Measurements from ENCODE around the gene CMIP. TPM values are rescaled to one million over a fixed set of nuclear protein-coding genes. Genes with fewer than 3 reads are reported as not detected.

CMIP gene
- total RNA-seq, 6 experiments from 2014 or later: 12.2 to 23.0 (median 16.5) TPM

- 0% methylated on average over 16 of the region's 62 CpGs for WGBS (ENCODE audit: insufficient coverage, low coverage, low lambda C conversion rate, missing lambda C conversion rate)
- ATAC-seq: peak in 3 of 4 donors; percentile 5 to 9 (median 6)
- Histone ChIP-seq H3K4me1 (peaks cover 0 to 39% (median 15%) of the 10 kb centered on the region in 4 donors), H3K27me3 (no peaks in the 10 kb centered on the region), H3K27ac (peak overlapping the region; percentile 71 to 96 (median 89)), H3K9me3 (no peaks in the 10 kb centered on the region), H3K4me3 (peak overlapping the region; percentile 54 to 84 (median 79)), H3K36me3 (no peaks in the 10 kb centered on the region)
- intact Hi-C loops (cut with DNase I): no loop called here
- peak in 2 of 4 donors; percentile 12 to 13 for TF ChIP-seq CTCF (IDR thresholded peaks at IDR 0.05)
- no peak for TF ChIP-seq POLR2A (IDR thresholded peaks at IDR 0.05)
- DNase-seq: peak; percentile 59 to 70 (median 62)
These were observed 744 bp downstream of the CMIP start for GRCh38 chr16:81445143-81445961.

GRCh38 chr16:81445966-81446906, 1.6 kb downstream of the CMIP start:
- no peaks in the 10 kb centered on the region for H3K36me3 ChIP-seq
- H3K4me1 ChIP-seq: peaks cover 0 to 44% (median 19%) of the 10 kb centered on the region in 4 donors
- WGBS (ENCODE audit: insufficient coverage, low coverage, low lambda C conversion rate, missing lambda C conversion rate): 3% methylated on average over 23 of the region's 23 CpGs
- H3K27ac ChIP-seq: peak overlapping the region; percentile 71 to 96 (median 89)
- H3K4me3 ChIP-seq: peak overlapping the region; percentile 54 to 84 (median 79)
- intact Hi-C loops (cut with DNase I): no loop called here
- no peaks in the 10 kb centered on the region for H3K27me3 ChIP-seq
- TF ChIP-seq CTCF (IDR thresholded peaks at IDR 0.05): no peak
- TF ChIP-seq POLR2A (IDR thresholded peaks at IDR 0.05): no peak
- DNase-seq: peak in 1 of 3 donors; percentile 59
- ATAC-seq: peak in 1 of 4 donors; percentile 0
- no peaks in the 10 kb centered on the region for H3K9me3 ChIP-seq

- no peak for TF ChIP-seq CTCF (IDR thresholded peaks at IDR 0.05)
- TF ChIP-seq POLR2A (IDR thresholded peaks at IDR 0.05): no peak
- H3K27me3 ChIP-seq: no peaks in the 10 kb centered on the region
- DNase-seq (no peak), ATAC-seq (no peak)
- H3K27ac ChIP-seq: peak overlapping the region; percentile 71 to 96 (median 89)
- intact Hi-C loops (cut with DNase I): no loop called here
- peaks cover 0 to 50% (median 22%) of the 10 kb centered on the region in 4 donors for H3K4me1 ChIP-seq
- H3K9me3 ChIP-seq: no peaks in the 10 kb centered on the region
- no peaks in the 10 kb centered on the region for H3K36me3 ChIP-seq
- 10% methylated on average over 14 of the region's 14 CpGs for WGBS (ENCODE audit: insufficient coverage, low coverage, low lambda C conversion rate, missing lambda C conversion rate)
- peak overlapping the region; percentile 54 to 84 (median 79) for H3K4me3 ChIP-seq
These were observed 2.3 kb downstream of the CMIP start for GRCh38 chr16:81446907-81447268.

- DNase-seq: peak; percentile 66 to 91 (median 90)
- Histone ChIP-seq H3K36me3 (no peaks in the 10 kb centered on the region), H3K27me3 (no peaks in the 10 kb centered on the region), H3K9me3 (no peaks in the 10 kb centered on the region), H3K4me3 (peak overlapping the region; percentile 54 to 84 (median 79)), H3K27ac (peak overlapping the region; percentile 71 to 96 (median 89)), H3K4me1 (peaks cover 0 to 57% (median 26%) of the 10 kb centered on the region in 4 donors)
- intact Hi-C loops (cut with DNase I): no loop called here
- peak; percentile 45 to 69 (median 56) for ATAC-seq
- TF ChIP-seq POLR2A (IDR thresholded peaks at IDR 0.05) (peak; percentile 62), CTCF (IDR thresholded peaks at IDR 0.05) (peak in 1 of 4 donors; percentile 10)
- 5% methylated on average over 9 of the region's 17 CpGs for WGBS (ENCODE audit: insufficient coverage, low coverage, low lambda C conversion rate, missing lambda C conversion rate)
These were observed 2.9 kb downstream of the CMIP start for GRCh38 chr16:81447383-81448101.

All from right lobe of liver (tissue), 6 donors.